IMR-90 (cell line): ENCODE data around the gene SERPINA3. TPM values are rescaled to one million over a fixed set of nuclear protein-coding genes. Genes with fewer than 3 reads are reported as not detected.

Source experiments
- ATAC-seq: fragments of 200-7000 bp; cut with Tn5 transposase; 2 replicates; pipeline ENCODE4 v1.9.1; 2020; ENCODE audit warnings: low read depth, mild to moderate bottlenecking, moderate library complexity
- BruUV-seq: library from RNA; stranded (reverse); fragments of 400-500 nt; replicated peaks from 2 replicates; lab custom pipeline; 2021; lab: Mats Ljungman, UMichigan
- CTCF ChIA-PET: fragments of 300-600 bp; formaldehyde crosslinking; extraction: SDS; loops from one replicate; lab custom pipeline; 2021; ENCODE audit warnings: antibody characterized with exemption; lab: Yijun Ruan, JAX
- POLR2A ChIA-PET: fragments of 300-600 bp; sonication (Branson Sonifier 250); formaldehyde crosslinking; loops from one replicate; lab custom pipeline; 2022; ENCODE audit warnings: antibody characterized with exemption; ENCODE audit not compliant: unreplicated experiment; lab: Charles Lee
- DNase-seq: peaks from one replicate; pipeline ENCODE4 v3.0.0; 2013
- H2AFZ ChIP-seq: replicated peaks from 2 replicates; pipeline ENCODE3; 2013; ENCODE audit warnings: low read length, mild to moderate bottlenecking; ENCODE audit not compliant: poor library complexity
- H2AK5ac ChIP-seq: 2 replicates; pipeline ENCODE4 v1.6.1; 2013; ENCODE audit warnings: low read depth, low read length, inconsistent platforms
- H2AK9ac ChIP-seq: replicated peaks from 2 replicates; pipeline ENCODE3; 2013; ENCODE audit warnings: mild to moderate bottlenecking, low read depth, low read length, moderate library complexity; ENCODE audit not compliant: poor library complexity
- H2BK120ac ChIP-seq: 2 replicates; pipeline ENCODE4 v1.6.1; 2013; ENCODE audit warnings: low read depth, low read length, inconsistent platforms
- H2BK15ac ChIP-seq: 3 replicates; pipeline ENCODE4 v1.6.1; 2013; ENCODE audit warnings: low read depth, low read length, inconsistent platforms
- H2BK20ac ChIP-seq: 2 replicates; pipeline ENCODE4 v1.6.1; 2013; ENCODE audit warnings: low read depth, mild to moderate bottlenecking, inconsistent platforms, low read length, moderate library complexity
- H2BK5ac ChIP-seq: 2 replicates; pipeline ENCODE4 v1.6.1; 2013; ENCODE audit warnings: mild to moderate bottlenecking, low read depth, low read length, inconsistent platforms; ENCODE audit not compliant: poor library complexity, severe bottlenecking
- H3K14ac ChIP-seq: replicated peaks from 2 replicates; pipeline ENCODE4 v1.6.1; 2013; ENCODE audit warnings: low read depth, low read length, inconsistent platforms
- H3K18ac ChIP-seq: 2 replicates; pipeline ENCODE4 v1.6.1; 2013; ENCODE audit warnings: low read depth, low read length, control low read depth
- H3K23ac ChIP-seq: 2 replicates; pipeline ENCODE4 v1.6.1; 2013; ENCODE audit warnings: low read depth, low read length, inconsistent platforms
- H3K27ac ChIP-seq: 2 replicates; pipeline ENCODE4 v1.5.1; 2013; ENCODE audit warnings: mild to moderate bottlenecking, control low read depth, low read length; ENCODE audit not compliant: insufficient read depth
- H3K27me3 ChIP-seq: 2 replicates; pipeline ENCODE4 v1.6.1; 2013; ENCODE audit warnings: low read length; ENCODE audit not compliant: control insufficient read depth, insufficient read depth
- H3K36me3 ChIP-seq: 2 replicates; pipeline ENCODE4 v1.6.1; 2013; ENCODE audit warnings: low read length, mixed read lengths; ENCODE audit not compliant: control insufficient read depth, insufficient read depth
- H3K4ac ChIP-seq: 2 replicates; pipeline ENCODE4 v1.6.1; 2013; ENCODE audit warnings: low read depth, low read length, inconsistent platforms
- H3K4me1 ChIP-seq: 2 replicates; pipeline ENCODE4 v1.6.1; 2013; ENCODE audit warnings: low read length, mixed read lengths; ENCODE audit not compliant: control insufficient read depth, insufficient read depth
- H3K4me2 ChIP-seq: 2 replicates; pipeline ENCODE4 v1.6.1; 2013; ENCODE audit warnings: low read depth, mild to moderate bottlenecking, control low read depth, low read length, moderate library complexity
- H3K4me3 ChIP-seq: 2 replicates; pipeline ENCODE4 v1.5.1; 2013; ENCODE audit warnings: low read depth, mild to moderate bottlenecking, control low read depth, low read length, moderate library complexity; ENCODE audit not compliant: insufficient read depth
- H3K56ac ChIP-seq: 2 replicates; pipeline ENCODE4 v1.6.1; 2013; ENCODE audit warnings: low read length, inconsistent platforms; ENCODE audit not compliant: insufficient read depth; ENCODE audit errors: extremely low read depth
- H3K79me1 ChIP-seq, 2 experiments: 2 replicates each; pipeline ENCODE4 v1.6.1; 2013; ENCODE audit warnings: low read length in 2 of 2, inconsistent platforms in 1 of 2, low read depth in 1 of 2
- H3K9ac ChIP-seq: 2 replicates; pipeline ENCODE4 v1.6.1; 2013; ENCODE audit warnings: low read depth, low read length, control low read depth
- H3K9me1 ChIP-seq: 2 replicates; pipeline ENCODE4 v1.6.1; 2013; ENCODE audit warnings: low read length, inconsistent platforms; ENCODE audit not compliant: insufficient read depth
- H3K9me3 ChIP-seq: 2 replicates; pipeline ENCODE4 v1.6.1; 2013; ENCODE audit warnings: low read length; ENCODE audit not compliant: control insufficient read depth, insufficient read depth
- H4K20me1 ChIP-seq: 2 replicates; pipeline ENCODE4 v1.6.1; 2013; ENCODE audit warnings: low read length, inconsistent platforms; ENCODE audit not compliant: insufficient read depth
- H4K5ac ChIP-seq: 2 replicates; pipeline ENCODE4 v1.6.1; 2013; ENCODE audit warnings: mild to moderate bottlenecking, low read depth, low read length, control low read depth
- H4K8ac ChIP-seq, 2 experiments: 2 replicates each; pipeline ENCODE4 v1.6.1; 2013; ENCODE audit warnings: low read depth in 2 of 2, low read length in 2 of 2, control low read depth in 1 of 2, inconsistent platforms in 1 of 2
- H4K91ac ChIP-seq: 2 replicates; pipeline ENCODE4 v1.6.1; 2013; ENCODE audit warnings: low read depth, low read length, inconsistent platforms; ENCODE audit not compliant: insufficient read depth
- BHLHE40 ChIP-seq: fragments of 150-350 bp; IDR thresholded peaks from 2 replicates; pipeline ENCODE4 v1.6.1; 2016; ENCODE audit warnings: mild to moderate bottlenecking, low read depth, low read length
- CEBPB ChIP-seq: IDR thresholded peaks from 2 replicates; pipeline ENCODE4 v1.6.1; 2012; ENCODE audit warnings: low read depth, low read length, improper control_type of control experiment
- CTCF ChIP-seq: conservative IDR thresholded peaks from 2 replicates; pipeline ENCODE4 v1.5.1; 2012; ENCODE audit warnings: mild to moderate bottlenecking, low read depth, low read length, improper control_type of control experiment
- ELK1 ChIP-seq: fragments of 150-350 bp; IDR thresholded peaks from 2 replicates; pipeline ENCODE4 v1.6.1; 2016; ENCODE audit warnings: low read depth, mild to moderate bottlenecking, low read length, moderate library complexity, borderline replicate concordance
- FOS ChIP-seq: fragments of 150-350 bp; IDR thresholded peaks from 2 replicates; pipeline ENCODE4 v1.6.1; 2016; ENCODE audit warnings: low read depth, low read length
- MAFK ChIP-seq: IDR thresholded peaks from 2 replicates; pipeline ENCODE4 v1.6.1; 2012; ENCODE audit warnings: low read depth, low read length, improper control_type of control experiment
- MAZ ChIP-seq: IDR thresholded peaks from 2 replicates; pipeline ENCODE4 v1.6.1; 2012; ENCODE audit warnings: low read depth, mild to moderate bottlenecking, low read length, improper control_type of control experiment, moderate library complexity, borderline replicate concordance
- MXI1 ChIP-seq: IDR thresholded peaks from 2 replicates; pipeline ENCODE4 v1.6.1; 2012; ENCODE audit warnings: low read depth, mild to moderate bottlenecking, low read length, moderate library complexity, borderline replicate concordance
- NFE2L2 ChIP-seq: fragments of 150-350 bp; IDR thresholded peaks from 2 replicates; pipeline ENCODE4 v1.6.1; 2016; ENCODE audit warnings: low read depth, mild to moderate bottlenecking, low read length
- POLR2A ChIP-seq: IDR thresholded peaks from 2 replicates; pipeline ENCODE4 v1.6.1; 2012; ENCODE audit warnings: mild to moderate bottlenecking, low read depth, low read length
- RAD21 ChIP-seq: IDR thresholded peaks from 2 replicates; pipeline ENCODE4 v1.6.1; 2012; ENCODE audit warnings: low read length, improper control_type of control experiment
- RCOR1 ChIP-seq: IDR thresholded peaks from 2 replicates; pipeline ENCODE4 v1.6.1; 2012; ENCODE audit warnings: mild to moderate bottlenecking, low read length, improper control_type of control experiment; ENCODE audit not compliant: insufficient replicate concordance
- RFX5 ChIP-seq: IDR thresholded peaks from 2 replicates; pipeline ENCODE4 v1.8.0; 2012; ENCODE audit warnings: low read depth, mild to moderate bottlenecking, low read length, moderate library complexity
- SMC3 ChIP-seq: fragments of 150-350 bp; IDR thresholded peaks from 2 replicates; pipeline ENCODE4 v1.6.1; 2016; ENCODE audit warnings: low read depth, mild to moderate bottlenecking, antibody characterized with exemption, low read length, moderate library complexity
- USF2 ChIP-seq: fragments of 150-350 bp; IDR thresholded peaks from 2 replicates; pipeline ENCODE4 v1.6.1; 2017; ENCODE audit warnings: mild to moderate bottlenecking, antibody characterized with exemption, low read length, low read depth
- WGBS, 2 experiments: methylation state at CpG; one replicate each; pipeline versions ENCODE4 v1.1.5 to v1.1.7; 2013; ENCODE audit warnings: missing lambda C conversion rate in 2 of 2; ENCODE audit not compliant: insufficient read length in 1 of 2; ENCODE audit errors: extremely low coverage in 2 of 2; 5-methylcytosine and 5-hydroxymethylcytosine counted together
- dilution Hi-C: fragments of 300-500 bp; cut with HindIII; formaldehyde crosslinking; loops from one replicate; pipeline ENCODE4 v1.14.3; 2018; ENCODE audit warnings: low sequenced_read_pairs; ENCODE audit not compliant: unreplicated experiment
- in situ Hi-C: fragments of 300-500 bp; cut with MboI; formaldehyde crosslinking; loops from 3 replicates; pipeline ENCODE4 v1.14.3; 2019; ENCODE audit warnings: low sequenced_read_pairs, inconsistent platforms, mixed read lengths
- intact Hi-C: fragments of 100-400 bp; cut with micrococcal nuclease; formaldehyde crosslinking; loops from 2 replicates; pipeline ENCODE4 v1.10.0; 2022
- polyA plus RNA-seq, 3 experiments: library from polyadenylated mRNA; depleted of rRNA; stranded (reverse); fragments of >200 nt; gene quantifications; 2 replicates each; pipeline ENCODE4 v1.2.3, GENCODE V29; 2012; ENCODE audit warnings: low replicate concordance in 1 of 3
- total RNA-seq: library from RNA; depleted of rRNA; stranded (reverse); fragments of >200 nt; gene quantifications from 2 replicates; pipeline ENCODE4 v1.2.3, GENCODE V29; 2012

Gene SERPINA3
- total and polyA plus RNA-seq, 2 of the 4 experiments (the other 2 are of a cell fraction), result 0.36 to 0.48 TPM

- Histone ChIP-seq H2BK5ac (no peak overlapping the region), H3K27me3 (peaks cover 5% of the 10 kb centered on the region), H3K79me1 (no peaks in the 10 kb centered on the region), H3K9ac (no peak overlapping the region), H2AFZ (no peak overlapping the region), H3K23ac (no peak overlapping the region), H4K91ac (no peak overlapping the region), H4K20me1 (no peaks in the 10 kb centered on the region), H2AK5ac (no peak overlapping the region), H3K36me3 (no peaks in the 10 kb centered on the region), H2BK15ac (no peak overlapping the region), H3K27ac (no peak overlapping the region), H2BK120ac (no peak overlapping the region), H3K56ac (no peak overlapping the region), H3K4me1 (no peaks in the 10 kb centered on the region), H3K4me2 (no peak overlapping the region), H3K9me3 (no peaks in the 10 kb centered on the region), H2AK9ac (no peak overlapping the region), H3K4me3 (no peak overlapping the region), H3K18ac (no peak overlapping the region), H4K5ac (no peak overlapping the region), H2BK20ac (no peak overlapping the region), H3K9me1 (no peaks in the 10 kb centered on the region), H3K4ac (no peak overlapping the region), H4K8ac (no peak overlapping the region), H3K14ac (no peak overlapping the region)
- ATAC-seq (no peak), DNase-seq (no peak)
- in situ Hi-C loops (no loop called here), intact Hi-C loops (no loop called here), dilution Hi-C loops (no loop called here)
- ChIA-PET CTCF (no interaction called here), POLR2A (no interaction called here)
- TF ChIP-seq MXI1 (no peak), POLR2A (no peak), BHLHE40 (no peak), MAZ (no peak), CEBPB (no peak), CTCF (no peak), RAD21 (no peak), FOS (no peak), USF2 (no peak), MAFK (no peak), RFX5 (no peak), NFE2L2 (no peak), SMC3 (no peak), ELK1 (no peak), RCOR1 (no peak)
- 76% methylated on average over 3 of the region's 3 CpGs; no CpG with 5 or more reads in 1 of the 2 experiments for WGBS, 2 experiments
- BruUV-seq, result no TSS peak
Measured at GRCh38 chr14:94582851-94583250, 29.3 kb upstream of the SERPINA3 start.
